Cardiac muscle cell (in vitro differentiated cells and primary cell): ENCODE measurements around the gene RAB7B. TPM values are rescaled to one million over a fixed set of nuclear protein-coding genes. Genes with fewer than 3 reads are reported as not detected.

Experiments
- DNase-seq, 2 donors: peaks; one replicate each; pipeline versions ENCODE4 v3.0.0 to v3.0.0-alpha.2; 2010 to 2017; ENCODE audit warnings: low read depth in 1 of 2, low spot score in 1 of 2
- H3K27ac ChIP-seq: fragments of 200-600 bp; sonication (generic); 2 replicates; pipeline ENCODE4 v1.5.1; 2016
- H3K27me3 ChIP-seq: fragments of 200-600 bp; sonication (generic); 2 replicates; pipeline ENCODE4 v1.6.0; 2016; ENCODE audit warnings: control low read depth
- H3K36me3 ChIP-seq: fragments of 200-600 bp; sonication (generic); 2 replicates; pipeline ENCODE4 v1.5.1; 2016; ENCODE audit warnings: control low read depth
- H3K4me1 ChIP-seq: fragments of 200-600 bp; sonication (generic); 2 replicates; pipeline ENCODE4 v1.8.1; 2017; ENCODE audit warnings: low read depth, mild to moderate bottlenecking, mixed run types
- H3K4me3 ChIP-seq: fragments of 200-600 bp; sonication (generic); 2 replicates; pipeline ENCODE4 v1.5.1; 2016; ENCODE audit warnings: mild to moderate bottlenecking
- H3K9me3 ChIP-seq: fragments of 200-600 bp; sonication (generic); 2 replicates; pipeline ENCODE4 v1.5.1; 2017; ENCODE audit warnings: low read depth, mild to moderate bottlenecking, control low read depth
- polyA plus RNA-seq: library from polyadenylated mRNA; unstranded; fragments of >200 nt; fragmentation: Nextera tagmentation; extraction: Ambion mirVana; gene quantifications from 2 replicates; pipeline ENCODE4 v1.2.1, GENCODE V29; 2016
- total RNA-seq: library from RNA; depleted of rRNA; stranded (reverse); fragments of >200 nt; gene quantifications from 2 replicates; pipeline ENCODE4 v1.2.3, GENCODE V29; 2016
- TF ChIP-seq, protein P1 (sequence below): IDR thresholded peaks from 2 replicates; pipeline ENCODE4 v1.5.1; 2012; ENCODE audit warnings: low read depth, mild to moderate bottlenecking, low read length

The RAB7B gene
- total and polyA plus RNA-seq, 2 experiments from 2014 or later, result 1.2 to 2.2 TPM

DNA sequence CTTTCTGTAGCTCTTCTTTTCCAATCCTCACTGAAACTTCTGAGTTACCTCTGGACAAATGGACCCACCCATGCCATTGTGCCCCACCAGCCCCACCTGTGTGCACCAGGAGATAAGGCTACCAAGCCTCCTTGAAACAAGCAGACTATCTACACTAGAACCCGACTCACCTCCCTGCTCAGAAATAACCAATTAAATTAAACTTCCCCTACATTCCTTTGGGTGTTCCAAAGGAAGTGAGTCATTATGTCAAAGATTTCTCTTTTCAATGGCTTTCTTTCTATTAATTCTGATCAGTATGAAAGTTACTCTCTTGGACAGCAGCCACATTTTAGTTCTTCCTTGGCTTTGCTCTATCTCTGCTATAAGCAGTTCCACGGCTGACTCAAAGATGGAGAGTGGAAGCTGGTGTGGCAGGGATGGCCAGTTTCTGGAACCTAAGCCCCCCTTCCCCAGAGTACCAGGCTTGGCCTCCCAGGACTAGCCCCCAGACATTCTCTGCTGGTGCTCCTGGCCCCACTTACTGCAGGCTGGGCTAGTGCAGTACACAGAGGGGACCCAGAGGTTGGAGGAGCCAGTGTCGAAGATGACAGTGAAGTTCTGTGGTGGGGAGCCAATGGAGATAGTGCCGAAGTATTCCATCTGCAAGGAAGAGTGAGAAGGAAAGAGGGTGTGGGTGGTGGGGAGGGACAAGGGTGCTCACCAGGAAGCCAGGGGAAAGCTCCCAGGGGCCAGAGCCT lies 18.6 kb upstream of the RAB7B start:
- Histone ChIP-seq H3K9me3 (no peaks in the 10 kb centered on the region), H3K36me3 (no peaks in the 10 kb centered on the region), H3K27ac (no peak overlapping the region), H3K27me3 (no peaks in the 10 kb centered on the region), H3K4me1 (no peaks in the 10 kb centered on the region), H3K4me3 (no peak overlapping the region)
- DNase-seq, result peak in 1 of 2 donors; percentile 57
- TF ChIP-seq, protein P1, sequence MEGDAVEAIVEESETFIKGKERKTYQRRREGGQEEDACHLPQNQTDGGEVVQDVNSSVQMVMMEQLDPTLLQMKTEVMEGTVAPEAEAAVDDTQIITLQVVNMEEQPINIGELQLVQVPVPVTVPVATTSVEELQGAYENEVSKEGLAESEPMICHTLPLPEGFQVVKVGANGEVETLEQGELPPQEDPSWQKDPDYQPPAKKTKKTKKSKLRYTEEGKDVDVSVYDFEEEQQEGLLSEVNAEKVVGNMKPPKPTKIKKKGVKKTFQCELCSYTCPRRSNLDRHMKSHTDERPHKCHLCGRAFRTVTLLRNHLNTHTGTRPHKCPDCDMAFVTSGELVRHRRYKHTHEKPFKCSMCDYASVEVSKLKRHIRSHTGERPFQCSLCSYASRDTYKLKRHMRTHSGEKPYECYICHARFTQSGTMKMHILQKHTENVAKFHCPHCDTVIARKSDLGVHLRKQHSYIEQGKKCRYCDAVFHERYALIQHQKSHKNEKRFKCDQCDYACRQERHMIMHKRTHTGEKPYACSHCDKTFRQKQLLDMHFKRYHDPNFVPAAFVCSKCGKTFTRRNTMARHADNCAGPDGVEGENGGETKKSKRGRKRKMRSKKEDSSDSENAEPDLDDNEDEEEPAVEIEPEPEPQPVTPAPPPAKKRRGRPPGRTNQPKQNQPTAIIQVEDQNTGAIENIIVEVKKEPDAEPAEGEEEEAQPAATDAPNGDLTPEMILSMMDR, result no peak

DNA sequence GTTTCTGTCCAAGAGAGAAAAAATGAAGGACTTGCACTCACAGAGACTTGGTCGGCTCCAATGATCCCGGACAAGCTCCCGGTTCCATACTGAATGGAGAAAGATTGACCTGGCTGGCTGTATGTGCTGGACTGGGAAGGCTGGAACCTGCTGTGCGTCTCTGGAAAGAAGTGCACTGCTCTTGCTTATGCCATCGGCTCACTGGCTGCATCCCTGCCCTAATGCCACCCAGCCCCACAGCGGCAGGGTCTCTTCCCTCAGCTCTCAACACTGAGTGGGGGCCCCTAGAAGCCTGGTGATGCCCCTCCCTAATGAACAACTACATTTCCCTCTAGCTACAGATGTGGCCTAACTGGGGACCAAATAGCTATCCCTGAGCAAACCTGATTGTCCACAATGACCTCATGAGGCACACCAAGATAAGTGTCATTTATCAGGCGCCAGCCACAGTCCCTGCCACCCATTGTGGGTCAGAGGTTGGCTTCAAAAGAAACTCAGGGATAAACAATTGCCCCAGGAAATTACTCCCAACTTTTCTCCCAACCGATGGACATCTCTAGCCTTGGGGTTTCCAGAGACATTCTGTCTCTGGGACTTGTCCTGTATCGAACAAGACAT lies 17.9 kb upstream of the RAB7B start:
- no peaks in the 10 kb centered on the region for H3K36me3 ChIP-seq
- H3K9me3 ChIP-seq, result no peaks in the 10 kb centered on the region
- H3K4me3 ChIP-seq, result no peak overlapping the region
- no peak for DNase-seq
- no peaks in the 10 kb centered on the region for H3K27me3 ChIP-seq
- TF ChIP-seq, protein P1, result no peak
- no peaks in the 10 kb centered on the region for H3K4me1 ChIP-seq
- H3K27ac ChIP-seq, result no peak overlapping the region

DNA sequence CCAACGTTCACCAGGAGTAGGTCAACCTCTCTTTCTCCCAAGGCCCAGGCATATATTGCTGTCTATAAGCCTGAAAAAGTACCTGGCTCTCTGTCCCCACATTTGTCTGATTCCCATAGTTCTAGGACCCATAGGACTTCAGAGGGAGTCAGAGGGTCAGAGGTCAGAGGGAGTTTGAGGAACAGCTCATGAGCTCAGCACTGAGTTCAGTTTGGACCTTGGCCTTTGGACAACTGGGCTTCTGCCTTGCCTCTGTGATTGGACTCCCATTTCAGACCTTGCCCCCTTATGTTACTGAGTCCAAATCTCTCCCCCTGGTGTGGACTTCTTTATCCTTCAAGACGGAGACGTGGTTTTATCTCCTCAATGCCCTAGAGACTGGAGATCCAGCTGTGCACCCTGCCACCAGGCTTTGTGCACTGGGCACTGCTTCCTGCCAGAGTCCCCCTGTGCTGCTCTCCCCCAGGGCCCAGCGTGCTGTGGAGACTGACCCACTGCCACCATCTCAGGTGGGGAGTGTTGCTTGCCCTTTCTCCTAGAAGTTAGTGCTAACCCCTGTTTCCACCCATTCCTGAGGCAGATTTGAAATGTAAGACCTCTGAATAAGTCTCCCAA lies 17.3 kb upstream of the RAB7B start:
- DNase-seq, result no peak
- Histone ChIP-seq H3K9me3 (no peaks in the 10 kb centered on the region), H3K27me3 (no peaks in the 10 kb centered on the region), H3K27ac (no peak overlapping the region), H3K4me1 (no peaks in the 10 kb centered on the region), H3K36me3 (no peaks in the 10 kb centered on the region), H3K4me3 (no peak overlapping the region)
- TF ChIP-seq, protein P1, result no peak

DNA sequence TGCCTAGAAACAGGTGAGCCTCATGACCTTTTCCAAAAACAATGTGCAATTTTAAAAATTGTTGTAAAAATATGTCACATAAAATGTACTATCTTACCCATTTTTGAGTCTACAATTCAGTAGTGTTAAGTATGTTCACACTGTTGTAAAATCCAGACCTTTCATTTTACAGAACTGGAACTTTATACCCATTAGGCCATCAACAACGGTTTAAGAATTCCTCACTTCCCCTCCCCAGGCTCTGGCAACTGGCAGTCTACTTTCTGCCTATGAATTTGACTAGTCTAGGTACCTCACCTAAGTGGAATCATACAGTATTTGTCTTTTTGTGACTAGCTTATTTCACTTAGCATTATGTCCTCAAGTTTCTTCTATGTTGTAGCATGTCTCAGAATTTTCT lies 11.9 kb upstream of the RAB7B start:
- Histone ChIP-seq H3K4me1 (peaks cover 2% of the 10 kb centered on the region), H3K4me3 (no peak overlapping the region), H3K9me3 (no peaks in the 10 kb centered on the region), H3K27ac (no peak overlapping the region), H3K36me3 (no peaks in the 10 kb centered on the region), H3K27me3 (no peaks in the 10 kb centered on the region)
- TF ChIP-seq, protein P1, result no peak
- DNase-seq, result no peak

DNA sequence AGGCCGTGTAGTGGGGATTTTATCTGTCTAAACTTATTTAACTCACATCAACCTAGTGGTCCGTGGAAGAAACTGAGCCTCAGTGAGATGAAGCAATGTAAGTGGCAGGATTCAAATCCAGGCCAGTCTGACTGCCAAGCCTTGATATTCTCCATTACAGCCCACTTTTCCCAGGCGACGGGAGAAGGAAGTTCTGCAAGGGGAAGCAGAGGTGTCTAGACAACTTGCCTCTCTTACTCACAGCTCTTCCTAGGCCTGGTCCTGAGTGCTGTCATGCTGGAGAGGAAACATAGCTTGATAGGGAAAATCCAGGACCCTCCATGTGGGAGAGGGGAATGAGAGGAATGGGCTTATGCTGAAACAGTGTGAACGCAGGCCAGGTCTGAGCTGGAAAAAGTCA lies 11.4 kb upstream of the RAB7B start:
- H3K27me3 ChIP-seq, result no peaks in the 10 kb centered on the region
- TF ChIP-seq, protein P1, result no peak
- no peaks in the 10 kb centered on the region for H3K9me3 ChIP-seq
- DNase-seq, result no peak
- H3K4me3 ChIP-seq, result no peak overlapping the region
- no peaks in the 10 kb centered on the region for H3K36me3 ChIP-seq
- H3K4me1 ChIP-seq, result peaks cover 6% of the 10 kb centered on the region
- H3K27ac ChIP-seq, result no peak overlapping the region
